GM21360 (cell line): ENCODE measurements around the gene GPR142.

ENCODE experiments used
- ATAC-seq: cut with Tn5 transposase; IDR thresholded peaks from one replicate; pipeline ENCODE4 v1.9.1; 2021; ENCODE audit warnings: mild to moderate bottlenecking, moderate library complexity; ENCODE audit not compliant: unreplicated experiment

GPR142 gene

DNA sequence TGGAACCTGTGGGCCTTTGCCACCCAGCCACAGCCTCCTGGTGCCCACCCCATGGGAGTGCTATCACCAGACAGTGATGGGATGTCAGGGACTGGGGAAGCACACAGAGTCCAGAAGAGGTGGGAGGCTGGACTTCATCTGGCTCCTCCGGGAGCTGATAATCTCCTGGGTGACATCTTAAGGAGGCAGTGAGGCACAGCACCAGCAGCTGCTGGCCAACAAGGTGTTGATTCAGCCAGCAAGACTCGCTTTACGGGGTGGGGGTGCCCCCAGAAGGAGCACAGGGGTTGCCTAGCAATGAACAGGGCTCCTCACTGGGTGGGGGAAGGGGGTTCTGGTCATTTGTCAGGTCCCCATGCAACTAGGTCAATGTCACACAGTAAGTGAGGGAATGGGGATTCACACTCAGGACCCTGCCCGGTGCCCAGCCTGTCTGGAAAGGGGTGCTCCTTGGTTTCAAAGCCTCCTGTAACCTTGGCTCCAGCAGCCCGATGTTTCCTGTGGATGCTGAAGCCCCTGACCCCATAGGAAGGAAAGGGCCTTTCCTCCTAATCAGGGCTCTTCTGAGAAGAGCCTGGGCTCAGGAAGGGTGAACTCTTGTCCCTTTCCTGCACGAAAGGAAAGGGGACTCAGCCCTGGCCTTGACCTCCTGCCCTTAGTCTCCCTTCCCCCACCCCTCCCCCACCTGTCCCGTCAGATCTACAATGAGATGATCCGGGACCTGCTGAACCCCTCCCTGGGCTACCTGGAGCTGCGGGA is 23.6 kb upstream of the GPR142 start:
- no peak for ATAC-seq

DNA sequence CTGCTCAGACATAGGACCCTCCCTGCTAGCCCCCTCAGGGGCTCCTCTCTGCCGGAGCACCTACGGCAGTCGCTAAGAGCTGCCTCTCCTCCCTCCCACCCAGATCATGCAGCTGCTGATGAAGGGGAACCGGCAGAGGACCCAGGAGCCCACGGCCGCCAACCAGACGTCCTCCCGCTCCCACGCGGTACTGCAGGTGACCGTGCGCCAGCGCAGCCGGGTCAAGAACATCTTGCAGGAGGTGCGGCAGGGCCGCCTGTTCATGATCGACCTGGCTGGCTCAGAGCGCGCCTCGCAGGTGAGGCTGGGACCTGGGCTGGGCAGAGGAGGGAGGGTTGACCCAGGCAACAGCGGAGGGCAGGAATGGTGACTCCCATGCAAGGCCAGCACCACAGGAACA is 22.6 kb upstream of the GPR142 start:
- no peak for ATAC-seq

- no peak for ATAC-seq
These were observed 21.7 kb upstream of the GPR142 start for GRCh38 chr17:74345433-74346241.

DNA sequence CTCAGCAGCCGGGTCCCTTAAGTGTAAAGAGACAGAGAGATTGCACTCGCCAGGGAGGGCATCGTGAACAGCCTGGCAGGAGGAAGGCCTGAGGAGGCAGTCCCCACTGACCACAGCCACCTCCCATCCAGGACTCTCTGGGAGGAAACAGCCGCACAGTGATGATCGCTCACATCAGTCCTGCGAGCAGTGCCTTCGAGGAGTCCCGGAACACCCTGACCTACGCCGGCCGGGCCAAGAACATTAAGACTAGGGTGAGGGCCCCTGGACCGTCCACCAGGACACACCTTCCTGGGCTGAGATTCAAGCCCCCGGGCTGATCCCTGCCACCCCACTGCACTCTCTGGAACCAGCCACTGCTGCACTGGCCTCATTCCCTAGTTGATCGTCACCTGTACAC is 19.7 kb upstream of the GPR142 start:
- no peak for ATAC-seq

DNA sequence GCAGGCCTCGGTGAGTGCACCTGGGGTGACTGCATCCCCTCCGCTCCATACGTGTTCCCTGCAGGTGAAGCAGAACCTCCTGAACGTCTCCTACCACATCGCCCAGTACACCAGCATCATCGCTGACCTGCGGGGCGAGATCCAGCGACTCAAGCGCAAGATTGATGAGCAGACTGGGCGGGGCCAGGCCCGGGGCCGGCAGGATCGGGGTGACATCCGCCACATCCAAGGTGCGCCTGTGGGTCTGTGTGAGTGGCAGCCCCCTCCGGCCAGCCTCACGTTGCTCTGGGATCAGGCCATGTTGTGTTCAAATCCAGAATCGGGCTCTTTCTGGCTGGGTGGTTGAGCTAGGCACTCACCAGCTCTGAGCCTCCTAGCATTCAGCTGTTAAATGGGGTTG is 18.2 kb upstream of the GPR142 start:
- no peak for ATAC-seq

GRCh38 chr17:74350486-74350885 is 16.8 kb upstream of the GPR142 start:
- ATAC-seq, result no peak

DNA sequence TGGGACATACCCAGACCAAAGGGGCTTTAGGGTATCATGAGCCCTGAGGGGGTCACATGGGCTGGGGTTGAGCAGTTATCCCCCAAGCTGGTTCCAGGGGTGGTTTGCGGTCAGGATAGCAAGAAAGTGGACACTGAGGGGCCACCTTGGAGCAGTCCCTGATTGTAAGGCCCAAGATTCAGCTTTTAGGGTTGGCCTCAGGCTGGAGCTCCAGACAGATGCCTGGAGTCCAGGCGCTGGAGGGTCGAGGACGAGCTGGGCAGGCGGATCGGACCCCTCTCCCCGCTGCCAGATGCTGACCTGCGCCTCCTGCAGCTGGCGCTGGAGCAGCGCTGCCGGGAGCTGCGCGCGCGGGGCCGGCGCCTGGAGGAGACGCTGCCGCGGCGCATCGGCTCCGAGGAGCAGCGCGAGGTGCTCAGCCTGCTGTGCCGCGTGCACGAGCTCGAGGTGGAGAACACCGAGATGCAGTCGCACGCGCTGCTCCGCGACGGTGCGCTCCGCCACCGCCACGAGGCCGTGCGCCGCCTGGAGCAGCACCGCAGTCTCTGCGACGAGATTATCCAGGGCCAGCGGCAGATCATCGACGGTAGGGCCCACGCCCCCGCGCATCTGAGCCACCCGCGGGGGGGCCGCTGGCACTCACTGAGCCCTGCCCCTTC is 15.6 kb upstream of the GPR142 start:
- no peak for ATAC-seq

DNA sequence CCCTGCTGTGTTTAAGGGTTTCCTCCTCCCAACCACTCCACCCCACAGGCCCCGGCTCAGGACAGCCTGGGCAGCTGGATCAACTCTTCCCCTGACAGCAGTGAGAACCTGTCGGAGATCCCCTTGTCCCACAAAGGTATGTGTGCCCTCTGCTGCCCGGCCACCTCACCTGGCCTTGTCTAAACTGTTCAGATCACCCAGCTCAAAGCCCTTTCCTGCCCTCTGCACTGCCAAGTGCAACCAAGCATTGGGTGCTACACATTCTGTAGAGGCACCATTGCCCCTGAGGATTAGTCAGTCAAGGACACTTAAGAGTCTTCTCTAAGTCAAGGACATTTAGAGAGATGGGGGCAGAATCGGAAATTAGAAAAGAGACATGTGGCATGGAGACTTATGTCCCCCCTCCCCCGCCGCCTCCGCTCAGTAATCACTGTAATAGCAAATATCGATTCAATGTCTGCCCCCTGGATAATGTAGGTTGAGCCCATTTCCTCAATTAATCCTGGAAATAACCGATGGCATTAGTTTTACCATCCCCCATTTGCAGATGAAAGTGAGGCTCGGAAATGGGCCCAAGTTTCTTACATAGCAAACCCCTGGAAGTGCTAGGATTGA is 13.8 kb upstream of the GPR142 start:
- ATAC-seq, result no peak

DNA sequence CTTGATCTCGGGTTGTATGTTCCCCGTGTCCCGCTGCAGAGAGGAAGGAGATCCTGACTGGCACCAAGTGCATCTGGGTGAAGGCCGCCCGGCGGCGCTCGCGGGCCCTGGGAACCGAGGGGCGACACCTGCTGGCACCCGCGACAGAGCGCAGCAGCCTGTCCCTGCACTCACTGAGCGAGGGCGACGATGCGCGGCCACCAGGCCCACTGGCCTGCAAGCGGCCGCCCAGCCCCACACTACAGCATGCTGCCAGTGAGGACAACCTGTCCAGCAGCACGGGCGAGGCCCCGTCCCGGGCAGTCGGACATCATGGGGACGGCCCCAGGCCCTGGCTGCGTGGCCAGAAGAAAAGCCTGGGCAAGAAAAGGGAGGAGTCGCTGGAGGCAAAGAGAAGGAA is 13.2 kb upstream of the GPR142 start:
- no peak for ATAC-seq

- no peak for ATAC-seq
These were observed 12.7 kb upstream of the GPR142 start for GRCh38 chr17:74354561-74354960.

DNA sequence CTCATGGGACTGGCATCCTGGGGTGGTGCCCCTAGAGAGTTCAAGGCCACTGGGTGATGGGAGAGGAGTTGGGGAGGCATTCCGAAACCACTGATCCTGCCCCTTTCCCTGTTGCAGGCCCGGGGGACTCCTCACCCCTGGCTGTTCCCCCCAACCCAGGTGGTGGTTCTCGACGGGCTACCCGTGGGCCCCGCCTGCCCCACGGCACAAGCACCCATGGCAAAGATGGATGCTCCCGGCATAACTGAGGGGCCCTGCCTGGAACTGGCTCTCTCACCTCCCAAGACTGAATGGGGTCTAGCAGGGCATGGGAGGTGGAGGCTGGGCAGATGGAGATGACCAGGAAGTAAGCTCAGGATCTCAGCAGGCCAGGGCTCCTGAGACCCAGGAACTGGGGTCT is 12.2 kb upstream of the GPR142 start:
- ATAC-seq, result no peak

DNA sequence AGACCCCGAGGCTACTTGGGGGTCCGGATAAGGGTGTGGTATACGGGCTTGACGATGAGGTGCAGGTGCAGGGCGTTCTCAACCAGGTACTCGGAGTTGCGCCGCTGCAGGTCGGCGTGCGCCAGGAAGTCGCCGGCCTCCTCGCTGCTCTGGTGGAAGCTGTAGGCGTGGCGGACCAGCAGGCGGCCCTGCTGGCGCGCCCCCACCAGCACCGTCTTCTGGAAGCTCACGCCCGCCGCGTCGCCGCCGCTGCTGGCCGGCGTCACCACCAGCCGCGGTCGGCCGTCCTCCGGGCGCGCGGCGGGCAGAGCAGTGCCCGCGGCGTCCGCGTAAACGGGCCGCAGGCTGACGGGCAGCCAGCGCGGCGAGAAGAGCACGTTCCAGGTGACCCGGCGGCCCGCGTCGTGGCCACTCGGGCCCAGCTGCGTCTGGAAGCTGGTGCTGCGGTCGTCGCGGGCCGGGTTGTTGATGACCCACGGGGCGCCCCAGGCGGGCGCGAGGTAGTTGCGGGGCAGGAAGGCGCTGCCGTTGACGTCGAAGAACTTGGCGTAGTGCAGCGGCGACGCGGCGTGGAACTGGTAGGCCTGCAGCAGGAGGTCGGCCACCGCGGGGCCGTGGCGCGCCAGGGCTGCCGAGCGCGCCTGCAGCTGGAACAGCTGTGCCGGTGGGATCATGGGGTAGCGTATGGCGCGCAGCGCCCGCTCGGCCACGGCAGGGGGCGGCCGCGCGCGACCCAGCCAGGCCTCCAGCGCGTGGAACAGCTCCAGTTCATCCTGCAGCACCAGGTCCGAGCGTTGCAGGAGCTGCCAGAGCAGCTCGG is 10.4 kb upstream of the GPR142 start:
- ATAC-seq, result no peak

- no peak for ATAC-seq
These were observed 9.9 kb upstream of the GPR142 start for GRCh38 chr17:74357466-74357809.

GRCh38 chr17:74358697-74359096 is 8.6 kb upstream of the GPR142 start:
- no peak for ATAC-seq

GRCh38 chr17:74359916-74360315 is 7.4 kb upstream of the GPR142 start:
- ATAC-seq, result no peak

GRCh38 chr17:74360899-74361229 is 6.4 kb upstream of the GPR142 start:
- ATAC-seq, result no peak

- no peak for ATAC-seq
These were observed 5.9 kb upstream of the GPR142 start, which contains the start of gene BTBD17 for GRCh38 chr17:74361230-74362068. BTBD17 (minus strand) TSS chr17:74361868; CDS start chr17:74361819, 49 bp downstream.

GRCh38 chr17:74362069-74362405 is 5.3 kb upstream of the GPR142 start:
- no peak for ATAC-seq

DNA sequence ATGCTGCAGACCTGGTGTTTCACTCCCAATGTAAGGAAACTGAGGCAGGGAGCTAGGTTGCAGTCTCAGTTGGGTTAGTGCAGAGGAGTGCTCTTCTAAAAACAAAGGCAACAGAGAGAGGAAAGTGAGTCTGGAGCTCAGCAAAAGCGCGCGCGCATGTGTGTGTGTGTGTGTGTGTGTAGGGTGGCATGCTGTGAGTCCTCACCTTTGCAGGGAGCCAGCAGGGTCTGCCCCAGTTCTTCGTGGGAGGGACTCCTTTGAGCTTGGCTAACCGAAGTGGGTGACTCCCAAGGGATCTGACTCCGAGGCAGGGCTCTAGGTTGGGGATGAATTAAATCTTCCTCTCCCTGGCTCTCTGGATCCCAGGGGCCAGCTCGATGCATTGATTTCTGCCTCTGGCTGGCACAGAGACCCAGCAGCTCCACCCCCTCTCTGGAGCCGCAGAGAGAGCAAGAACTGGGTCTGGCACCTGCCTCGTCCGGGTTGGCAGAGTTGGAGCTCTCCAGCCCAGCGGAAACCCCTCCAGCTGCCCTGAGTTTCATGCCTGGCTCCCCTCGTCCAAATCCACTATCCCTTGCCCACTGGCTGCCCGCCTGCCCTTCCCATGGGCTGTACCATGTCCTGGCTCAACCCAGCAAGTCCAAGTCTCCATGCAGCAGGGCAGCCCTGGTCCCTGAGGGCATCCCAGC is 4.4 kb upstream of the GPR142 start:
- no peak for ATAC-seq
